SU-DHL-6 (cell line): ENCODE results near the gene CALN1.

Experiments used
- H2AFZ ChIP-seq: fragments of 200-600 bp; sonication (generic); 2 replicates; pipeline ENCODE4 v1.6.1; 2014; ENCODE audit warnings: low read depth, mild to moderate bottlenecking, moderate library complexity, mixed read lengths, antibody characterized with exemption, low read length; ENCODE audit not compliant: severe bottlenecking
- H3F3A ChIP-seq: fragments of 200-600 bp; shearing (Covaris generic); 2 replicates; pipeline ENCODE4 v1.6.0; 2016; ENCODE audit warnings: antibody characterized with exemption, mild to moderate bottlenecking; ENCODE audit not compliant: insufficient read depth
- H3K27ac ChIP-seq: fragments of 200-600 bp; sonication (generic); 2 replicates; pipeline ENCODE4 v1.5.1; 2016; ENCODE audit warnings: low read depth, mild to moderate bottlenecking, low read length, moderate library complexity, mixed read lengths
- H3K27me3 ChIP-seq: fragments of 200-600 bp; sonication (generic), shearing (Covaris generic); 2 replicates; pipeline ENCODE4 v1.6.0; 2014; ENCODE audit warnings: mild to moderate bottlenecking, low read length
- H3K36me3 ChIP-seq: fragments of 200-600 bp; sonication (generic); 2 replicates; pipeline ENCODE4 v1.6.1; 2014; ENCODE audit warnings: mild to moderate bottlenecking, low read length, mixed read lengths
- H3K4me2 ChIP-seq: fragments of 300-600, 200-600 bp; shearing (Covaris generic), sonication (generic); 2 replicates; pipeline ENCODE4 v1.6.0; 2014; ENCODE audit warnings: low read length, low read depth, mild to moderate bottlenecking; ENCODE audit not compliant: poor library complexity, severe bottlenecking
- H3K4me3 ChIP-seq: fragments of 200-600 bp; sonication (generic); 2 replicates; pipeline ENCODE4 v1.5.1; 2014; ENCODE audit warnings: antibody characterized with exemption, low read length, mild to moderate bottlenecking, mixed read lengths; ENCODE audit not compliant: insufficient read depth, poor library complexity, severe bottlenecking
- H3K79me2 ChIP-seq: fragments of 200-600 bp; sonication (generic); 2 replicates; pipeline ENCODE4 v1.6.1; 2014; ENCODE audit warnings: mild to moderate bottlenecking, low read length, moderate library complexity; ENCODE audit not compliant: insufficient read depth
- H3K9ac ChIP-seq: fragments of 200-600 bp; sonication (generic); 2 replicates; pipeline ENCODE4 v1.7.0; 2014; ENCODE audit warnings: mild to moderate bottlenecking, low read length
- H3K9me2 ChIP-seq: fragments of 200-600 bp; sonication (generic); replicated peaks from 2 replicates; pipeline ENCODE4 v1.6.1; 2014; ENCODE audit warnings: low read length; ENCODE audit not compliant: insufficient read depth
- H3K9me3 ChIP-seq: fragments of 200-600 bp; sonication (generic); 2 replicates; pipeline ENCODE4 v1.6.1; 2014; ENCODE audit warnings: low read length, mixed read lengths; ENCODE audit not compliant: insufficient read depth
- H4K20me1 ChIP-seq: fragments of 200-600 bp; sonication (generic); 2 replicates; pipeline ENCODE4 v1.6.1; 2014; ENCODE audit warnings: low read depth, mild to moderate bottlenecking, antibody characterized with exemption, low read length, moderate library complexity, mixed read lengths
- CTCF ChIP-seq: fragments of 200-600 bp; sonication (generic); IDR thresholded peaks from one replicate; pipeline ENCODE4 v1.5.1; 2017; ENCODE audit warnings: antibody characterized with exemption, mild to moderate bottlenecking, low read length, moderate library complexity; ENCODE audit not compliant: insufficient read depth, poor library complexity, severe bottlenecking
- EZH2phosphoT487 ChIP-seq: fragments of 200-600 bp; sonication (generic), shearing (Covaris generic); conservative IDR thresholded peaks from 2 replicates; pipeline ENCODE4 v1.6.1; 2018; ENCODE audit warnings: mild to moderate bottlenecking, antibody characterized with exemption, low read length, moderate library complexity, mixed read lengths

Gene CALN1

DNA sequence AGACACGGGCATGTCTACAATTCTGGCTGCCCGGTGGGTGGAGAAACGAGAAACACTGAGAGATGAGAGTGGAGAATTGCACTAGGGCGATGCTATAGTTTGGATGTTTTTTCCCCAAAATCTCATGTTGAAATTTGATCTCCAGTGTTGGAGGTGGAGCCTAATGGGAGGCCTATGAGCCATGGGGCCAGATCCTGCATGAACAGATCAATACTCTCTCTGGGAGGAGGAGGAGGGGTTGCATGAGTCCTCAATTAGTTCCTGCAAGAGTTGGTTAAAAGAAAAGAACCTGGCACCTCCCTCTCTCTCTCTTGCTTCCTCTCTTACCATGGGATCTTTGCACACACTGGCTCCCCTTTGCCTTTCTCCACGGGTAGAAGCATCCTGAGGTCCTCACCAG lies 299.1 kb downstream of the CALN1 start:
- H3K27me3 ChIP-seq: no peaks in the 10 kb centered on the region
- no peaks in the 10 kb centered on the region for H3K9me3 ChIP-seq
- no peak overlapping the region for H3K4me3 ChIP-seq
- H3K4me2 ChIP-seq: no peak overlapping the region
- H3K36me3 ChIP-seq: no peaks in the 10 kb centered on the region
- H3F3A ChIP-seq: no peaks in the 10 kb centered on the region
- no peaks in the 10 kb centered on the region for H4K20me1 ChIP-seq
- no peak overlapping the region for H3K9ac ChIP-seq
- H2AFZ ChIP-seq: no peak overlapping the region
- no peaks in the 10 kb centered on the region for H3K79me2 ChIP-seq
- no peaks in the 10 kb centered on the region for H3K9me2 ChIP-seq
- no peak overlapping the region for H3K27ac ChIP-seq
- TF ChIP-seq EZH2phosphoT487 (no peak), CTCF (no peak)

DNA sequence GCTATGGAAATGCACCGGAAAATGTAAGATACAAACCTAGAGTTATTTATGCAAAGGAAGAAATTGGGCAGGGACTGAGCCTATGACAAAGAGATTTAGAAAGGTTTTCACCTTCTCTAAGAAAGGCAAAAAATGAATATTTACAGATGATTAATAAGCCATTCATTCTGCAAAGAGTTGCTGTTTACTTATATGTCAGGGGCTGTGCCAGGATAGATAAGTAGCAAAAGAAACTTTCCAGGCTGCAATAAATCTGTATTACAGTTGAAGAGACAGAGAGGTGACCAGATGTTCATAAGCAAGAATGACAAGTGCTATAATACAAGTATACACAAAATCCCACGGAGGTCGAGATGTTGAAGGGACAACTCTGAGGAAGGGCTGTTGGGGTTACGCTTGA lies 299.6 kb downstream of the CALN1 start:
- Histone ChIP-seq H3K9me3 (no peaks in the 10 kb centered on the region), H3K27ac (no peak overlapping the region)

GRCh38 chr7:72111086-72111485 lies 301.1 kb downstream of the CALN1 start:
- H2AFZ ChIP-seq: no peak overlapping the region
- no peak overlapping the region for H3K4me3 ChIP-seq
- no peaks in the 10 kb centered on the region for H3K9me3 ChIP-seq
- H4K20me1 ChIP-seq: no peaks in the 10 kb centered on the region
- H3K79me2 ChIP-seq: no peaks in the 10 kb centered on the region
- no peaks in the 10 kb centered on the region for H3K9me2 ChIP-seq
- no peak overlapping the region for H3K27ac ChIP-seq
- H3K4me2 ChIP-seq: no peak overlapping the region
- no peak overlapping the region for H3K9ac ChIP-seq
- no peaks in the 10 kb centered on the region for H3K27me3 ChIP-seq
- no peaks in the 10 kb centered on the region for H3K36me3 ChIP-seq
- no peaks in the 10 kb centered on the region for H3F3A ChIP-seq
- TF ChIP-seq EZH2phosphoT487 (no peak), CTCF (no peak)

More for the DNA sequence above, 299.6 kb downstream of the CALN1 start:
- no peaks in the 10 kb centered on the region for H3K27me3 ChIP-seq
- H3K4me3 ChIP-seq: no peak overlapping the region
- no peak overlapping the region for H2AFZ ChIP-seq
- no peaks in the 10 kb centered on the region for H4K20me1 ChIP-seq
- H3F3A ChIP-seq: no peaks in the 10 kb centered on the region
- H3K36me3 ChIP-seq: no peaks in the 10 kb centered on the region
- H3K9ac ChIP-seq: no peak overlapping the region
- H3K9me2 ChIP-seq: no peaks in the 10 kb centered on the region
- TF ChIP-seq EZH2phosphoT487: no peak
- no peak for TF ChIP-seq CTCF
- no peak overlapping the region for H3K4me2 ChIP-seq
- H3K79me2 ChIP-seq: no peaks in the 10 kb centered on the region
